Tibial nerve (tissue), 4 donors: ENCODE measurements around the gene SRBD1. TPM values are rescaled to one million over a fixed set of nuclear protein-coding genes. Genes with fewer than 3 reads are reported as not detected.

ENCODE experiments used
- DNase-seq, 2 donors: peaks; one replicate each; pipeline ENCODE4 v3.0.0-alpha.2; 2019; ENCODE audit warnings: low spot score in 2 of 2
- H3K27ac ChIP-seq, 4 donors: fragments of 200-600 bp; sonication (generic) in 3 of 4; one replicate each; pipeline ENCODE4 v1.5.1; 2017 to 2019; ENCODE audit warnings: mild to moderate bottlenecking in 1 of 4
- H3K27me3 ChIP-seq, 2 donors: fragments of 200-600 bp; sonication (generic) in 1 of 2; one replicate each; pipeline versions ENCODE4 v1.5.1 to v1.6.0; 2017 to 2019
- H3K36me3 ChIP-seq, 3 donors: fragments of 200-600 bp; sonication (generic); one replicate each; pipeline ENCODE4 v1.5.1; 2018 to 2019
- H3K4me1 ChIP-seq, 4 donors: fragments of 200-600 bp; sonication (generic) in 3 of 4; one replicate each; pipeline ENCODE4 v1.5.1; 2017 to 2019
- H3K4me3 ChIP-seq, 4 donors: fragments of 200-600 bp; sonication (generic) in 3 of 4; one replicate each; pipeline ENCODE4 v1.5.1; 2017 to 2019; ENCODE audit warnings: mild to moderate bottlenecking in 1 of 4, moderate library complexity in 1 of 4
- H3K9me3 ChIP-seq, 4 donors: fragments of 200-600 bp; sonication (generic) in 3 of 4; one replicate each; pipeline ENCODE4 v1.5.1; 2017 to 2019
- CTCF ChIP-seq, 5 experiments: fragments of 200-600 bp in 3 of 5; fragments of 450-650 bp in 2 of 5; sonication (generic) in 3 of 5; IDR thresholded peaks; one replicate each; pipeline ENCODE4 v1.5.1; 2016 to 2019; ENCODE audit warnings: antibody characterized with exemption in 5 of 5, mild to moderate bottlenecking in 3 of 5, moderate library complexity in 2 of 5
- EP300 ChIP-seq, 2 donors: sonication (generic); formaldehyde crosslinking; IDR thresholded peaks; one replicate each; pipeline ENCODE4 v1.6.1; 2017; ENCODE audit warnings: antibody characterized with exemption in 2 of 2, mild to moderate bottlenecking in 1 of 2
- POLR2A ChIP-seq, 2 donors: fragments of 450-650 bp; IDR thresholded peaks; one replicate each; pipeline ENCODE4 v1.6.1; 2017; ENCODE audit warnings: antibody characterized with exemption in 2 of 2, mild to moderate bottlenecking in 2 of 2, moderate library complexity in 2 of 2
- WGBS, 2 donors: methylation state at CpG; one replicate each; pipeline ENCODE4 v1.1.5; 2018; 5-methylcytosine and 5-hydroxymethylcytosine counted together
- total RNA-seq, 4 donors: library from RNA; depleted of rRNA; stranded (reverse); fragments of >200 nt; gene quantifications; one replicate each; pipeline ENCODE4 v1.1.0, GENCODE V29; 2016

The SRBD1 gene
- total RNA-seq, 4 donors from 2014 or later: 14.7 to 36.7 (median 20.8) TPM

- H3K9me3 ChIP-seq: peaks cover 0 to 19% (median 0%) of the 10 kb centered on the region in 4 donors
- H3K4me3 ChIP-seq: no peak overlapping the region
- 85 to 87% methylated on average over 2 of the region's 2 CpGs for WGBS, 2 donors
- H3K27me3 ChIP-seq: no peaks in the 10 kb centered on the region
- TF ChIP-seq POLR2A (IDR thresholded peaks at IDR 0.05): no peak
- TF ChIP-seq CTCF (IDR thresholded peaks at IDR 0.05): no peak
- H3K36me3 ChIP-seq: peaks cover 0 to 14% (median 0%) of the 10 kb centered on the region in 3 donors
- no peak for DNase-seq
- H3K27ac ChIP-seq: no peak overlapping the region
- H3K4me1 ChIP-seq: no peaks in the 10 kb centered on the region
These were observed 113.7 kb downstream of the SRBD1 start for GRCh38 chr2:45497355-45497754.

GRCh38 chr2:45496869-45497268, 114.2 kb downstream of the SRBD1 start:
- TF ChIP-seq EP300 (IDR thresholded peaks at IDR 0.05) (no peak), CTCF (IDR thresholded peaks at IDR 0.05) (no peak), POLR2A (IDR thresholded peaks at IDR 0.05) (no peak)
- peaks cover 0 to 17% (median 0%) of the 10 kb centered on the region in 4 donors for H3K9me3 ChIP-seq
- H3K4me1 ChIP-seq: no peaks in the 10 kb centered on the region
- 71 to 75% methylated on average over 2 of the region's 2 CpGs for WGBS, 2 donors
- no peaks in the 10 kb centered on the region for H3K27me3 ChIP-seq
- no peak overlapping the region for H3K27ac ChIP-seq
- H3K4me3 ChIP-seq: no peak overlapping the region
- H3K36me3 ChIP-seq: peaks cover 0 to 12% (median 0%) of the 10 kb centered on the region in 3 donors
- no peak for DNase-seq

- no peak for DNase-seq
- WGBS, 2 donors: 26 to 36% methylated on average over 1 of the region's 1 CpG
- no peak overlapping the region for H3K4me3 ChIP-seq
- H3K4me1 ChIP-seq: no peaks in the 10 kb centered on the region
- no peak overlapping the region for H3K27ac ChIP-seq
- no peaks in the 10 kb centered on the region for H3K9me3 ChIP-seq
- no peaks in the 10 kb centered on the region for H3K27me3 ChIP-seq
- H3K36me3 ChIP-seq: no peaks in the 10 kb centered on the region
- TF ChIP-seq POLR2A (IDR thresholded peaks at IDR 0.05): no peak
These were observed 116.1 kb downstream of the SRBD1 start for GRCh38 chr2:45494978-45495293.

GRCh38 chr2:45494275-45494977, 116.6 kb downstream of the SRBD1 start:
- H3K4me1 ChIP-seq: no peaks in the 10 kb centered on the region
- TF ChIP-seq POLR2A (IDR thresholded peaks at IDR 0.05): no peak
- TF ChIP-seq EP300 (IDR thresholded peaks at IDR 0.05): no peak
- TF ChIP-seq CTCF (IDR thresholded peaks at IDR 0.05): peak; percentile 60 to 83 (median 66)
- no peaks in the 10 kb centered on the region for H3K36me3 ChIP-seq
- no peak overlapping the region for H3K27ac ChIP-seq
- H3K4me3 ChIP-seq: no peak overlapping the region
- H3K27me3 ChIP-seq: no peaks in the 10 kb centered on the region
- WGBS, 2 donors: 4 to 12% methylated on average over 2 of the region's 2 CpGs
- no peaks in the 10 kb centered on the region for H3K9me3 ChIP-seq
- peak in 1 of 2 donors; percentile 68 for DNase-seq

GRCh38 chr2:45484965-45485364, 126.1 kb downstream of the SRBD1 start:
- DNase-seq: no peak
- TF ChIP-seq POLR2A (IDR thresholded peaks at IDR 0.05) (no peak), CTCF (IDR thresholded peaks at IDR 0.05) (no peak), EP300 (IDR thresholded peaks at IDR 0.05) (no peak)
- H3K27me3 ChIP-seq: no peaks in the 10 kb centered on the region
- H3K4me3 ChIP-seq: no peak overlapping the region
- H3K9me3 ChIP-seq: no peaks in the 10 kb centered on the region
- peaks cover 0 to 11% (median 0%) of the 10 kb centered on the region in 3 donors for H3K36me3 ChIP-seq
- H3K4me1 ChIP-seq: no peaks in the 10 kb centered on the region
- no peak overlapping the region for H3K27ac ChIP-seq
- WGBS, 2 donors: 90 to 93% methylated on average over 3 of the region's 3 CpGs
